KMS-11 (cell line): ENCODE data around the gene PLB1.

Experiments
- H2AFZ ChIP-seq: fragments of 200-600 bp; sonication (generic); 2 replicates; pipeline ENCODE4 v1.6.1; 2016; ENCODE audit warnings: antibody characterized with exemption, mixed run types, low read depth
- H3K27ac ChIP-seq: fragments of 200-600 bp; sonication (generic); 2 replicates; pipeline ENCODE4 v1.6.1; 2016; ENCODE audit warnings: mild to moderate bottlenecking, mixed run types
- H3K27me3 ChIP-seq: fragments of 200-600 bp; sonication (generic); 2 replicates; pipeline ENCODE4 v1.6.1; 2017; ENCODE audit warnings: mild to moderate bottlenecking, low read depth, mixed run types, moderate library complexity; ENCODE audit not compliant: insufficient read depth
- H3K36me3 ChIP-seq: fragments of 200-600 bp; sonication (generic); 2 replicates; pipeline ENCODE4 v1.6.1; 2017; ENCODE audit warnings: mild to moderate bottlenecking, mixed run types; ENCODE audit not compliant: insufficient read depth
- H3K4me1 ChIP-seq: fragments of 200-600 bp; sonication (generic); 2 replicates; pipeline ENCODE4 v1.6.1; 2016; ENCODE audit warnings: mild to moderate bottlenecking, low read depth, mixed run types; ENCODE audit not compliant: poor library complexity, severe bottlenecking
- H3K4me2 ChIP-seq: fragments of 200-600 bp; sonication (generic); 2 replicates; pipeline ENCODE4 v1.7.0; 2016; ENCODE audit warnings: mild to moderate bottlenecking, mixed run types
- H3K4me3 ChIP-seq: fragments of 200-600 bp; sonication (generic); IDR thresholded peaks from 2 replicates; pipeline ENCODE4 v1.6.1; 2017; ENCODE audit warnings: low read depth, low read length, mixed read lengths; ENCODE audit not compliant: insufficient read depth
- H3K79me2 ChIP-seq: fragments of 200-600 bp; sonication (generic); 2 replicates; pipeline ENCODE4 v1.6.1; 2016; ENCODE audit warnings: low read depth, mixed run types; ENCODE audit not compliant: insufficient read depth
- H3K9ac ChIP-seq: fragments of 200-600 bp; sonication (generic); 2 replicates; pipeline ENCODE4 v1.6.1; 2016; ENCODE audit warnings: mild to moderate bottlenecking, mixed run types
- H4K20me1 ChIP-seq: fragments of 200-600 bp; sonication (generic); 2 replicates; pipeline ENCODE4 v1.6.1; 2016; ENCODE audit warnings: mild to moderate bottlenecking, mixed run types; ENCODE audit not compliant: insufficient read depth
- CTCF ChIP-seq: fragments of 200-600 bp; sonication (generic); conservative IDR thresholded peaks from 2 replicates; pipeline ENCODE4 v1.6.1; 2017; ENCODE audit warnings: low read depth, mild to moderate bottlenecking, antibody characterized with exemption, low read length, moderate library complexity, mixed read lengths

Gene PLB1

GRCh38 chr2:28496781-28497180 is 921 bp downstream of the PLB1 start:
- Histone ChIP-seq H3K4me1 (no peaks in the 10 kb centered on the region), H3K79me2 (no peaks in the 10 kb centered on the region), H3K4me3 (no peak overlapping the region), H3K27me3 (no peaks in the 10 kb centered on the region), H3K36me3 (no peaks in the 10 kb centered on the region), H2AFZ (no peak overlapping the region), H3K27ac (no peak overlapping the region), H3K4me2 (no peak overlapping the region), H3K9ac (no peak overlapping the region), H4K20me1 (no peaks in the 10 kb centered on the region)
- TF ChIP-seq CTCF = no peak

GRCh38 chr2:28497206-28497605 is 1.3 kb downstream of the PLB1 start:
- H3K4me2 ChIP-seq = no peak overlapping the region
- no peaks in the 10 kb centered on the region for H4K20me1 ChIP-seq
- H2AFZ ChIP-seq = no peak overlapping the region
- TF ChIP-seq CTCF = no peak
- no peak overlapping the region for H3K9ac ChIP-seq
- no peaks in the 10 kb centered on the region for H3K4me1 ChIP-seq
- H3K27ac ChIP-seq = no peak overlapping the region
- no peaks in the 10 kb centered on the region for H3K27me3 ChIP-seq
- H3K36me3 ChIP-seq = no peaks in the 10 kb centered on the region
- H3K4me3 ChIP-seq = no peak overlapping the region
- no peaks in the 10 kb centered on the region for H3K79me2 ChIP-seq

- no peak overlapping the region for H3K27ac ChIP-seq
- H3K4me2 ChIP-seq = no peak overlapping the region
- H3K36me3 ChIP-seq = no peaks in the 10 kb centered on the region
- no peak overlapping the region for H3K4me3 ChIP-seq
- TF ChIP-seq CTCF = no peak
- no peaks in the 10 kb centered on the region for H3K4me1 ChIP-seq
- H4K20me1 ChIP-seq = no peaks in the 10 kb centered on the region
- no peak overlapping the region for H2AFZ ChIP-seq
- H3K79me2 ChIP-seq = no peaks in the 10 kb centered on the region
- no peaks in the 10 kb centered on the region for H3K27me3 ChIP-seq
- no peak overlapping the region for H3K9ac ChIP-seq
Observed at GRCh38 chr2:28499282-28499681, 3.4 kb downstream of the PLB1 start.

GRCh38 chr2:28505361-28505760 is 9.5 kb downstream of the PLB1 start:
- Histone ChIP-seq H3K4me2 (no peak overlapping the region), H3K4me3 (no peak overlapping the region), H3K36me3 (no peaks in the 10 kb centered on the region), H3K27ac (no peak overlapping the region), H2AFZ (no peak overlapping the region), H3K79me2 (no peaks in the 10 kb centered on the region), H3K4me1 (no peaks in the 10 kb centered on the region), H4K20me1 (no peaks in the 10 kb centered on the region), H3K27me3 (no peaks in the 10 kb centered on the region), H3K9ac (no peak overlapping the region)
- no peak for TF ChIP-seq CTCF
